Neural crest cell (in vitro differentiated cells): ENCODE results near the gene SERPINE3. TPM values are rescaled to one million over a fixed set of nuclear protein-coding genes. Genes with fewer than 3 reads are reported as not detected.

Source experiments
- DNase-seq: peaks from one replicate; pipeline ENCODE4 v3.0.0; 2021; ENCODE audit warnings: low read depth, mixed read lengths, low spot score
- H3K27ac Mint-ChIP-seq: one replicate; pipeline ENCODE4 v1.8.0; 2021; ENCODE audit warnings: mild to moderate bottlenecking, mixed read lengths; ENCODE audit not compliant: unreplicated experiment
- H3K27me3 Mint-ChIP-seq: 2 replicates; pipeline ENCODE4 v1.8.0; 2021; ENCODE audit warnings: low read depth, mild to moderate bottlenecking, mixed read lengths
- H3K36me3 Mint-ChIP-seq: 2 replicates; pipeline ENCODE4 v1.8.0; 2021; ENCODE audit warnings: low read depth, mild to moderate bottlenecking, mixed read lengths
- H3K4me1 Mint-ChIP-seq: 2 replicates; pipeline ENCODE4 v1.8.0; 2021; ENCODE audit warnings: mixed read lengths
- H3K4me3 Mint-ChIP-seq: one replicate; pipeline ENCODE4 v1.8.0; 2021; ENCODE audit warnings: mild to moderate bottlenecking, mixed read lengths
- H3K9me3 Mint-ChIP-seq: 2 replicates; pipeline ENCODE4 v1.8.0; 2021; ENCODE audit warnings: mixed read lengths
- total RNA-seq: library from RNA; stranded (reverse); gene quantifications from 2 replicates; pipeline ENCODE4 v1.2.1, GENCODE V29; 2021
- TF ChIP-seq, protein P1 (sequence below): fragments of 200-600 bp; sonication (generic); conservative IDR thresholded peaks from 2 replicates; pipeline ENCODE4 v1.5.0; 2021; ENCODE audit warnings: antibody characterized with exemption, mild to moderate bottlenecking

SERPINE3 gene
- total RNA-seq, 1 donor from 2014 or later, result not detected

DNA sequence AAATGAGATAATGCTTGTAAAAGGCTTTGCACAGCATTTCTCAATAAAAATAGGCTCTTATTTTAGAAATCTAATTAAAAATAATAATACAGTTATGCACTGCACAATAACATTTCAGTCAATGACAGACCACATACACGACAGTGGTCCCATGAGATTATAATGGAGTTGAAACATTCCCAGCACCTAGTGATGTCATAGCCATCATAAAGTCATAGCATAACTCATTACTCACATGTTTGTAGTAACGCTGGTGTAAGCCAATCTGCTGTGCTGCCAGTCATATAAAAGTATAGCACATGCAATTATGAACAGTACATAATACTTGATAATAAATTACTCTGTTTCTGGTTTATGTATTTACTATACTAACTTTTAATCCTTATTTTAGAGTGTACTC, 12.7 kb upstream of the SERPINE3 start:
- no peaks in the 10 kb centered on the region for H3K4me1 Mint-ChIP-seq
- H3K4me3 Mint-ChIP-seq, result no peak overlapping the region
- no peak for DNase-seq
- H3K36me3 Mint-ChIP-seq, result no peaks in the 10 kb centered on the region
- TF ChIP-seq, protein P1, sequence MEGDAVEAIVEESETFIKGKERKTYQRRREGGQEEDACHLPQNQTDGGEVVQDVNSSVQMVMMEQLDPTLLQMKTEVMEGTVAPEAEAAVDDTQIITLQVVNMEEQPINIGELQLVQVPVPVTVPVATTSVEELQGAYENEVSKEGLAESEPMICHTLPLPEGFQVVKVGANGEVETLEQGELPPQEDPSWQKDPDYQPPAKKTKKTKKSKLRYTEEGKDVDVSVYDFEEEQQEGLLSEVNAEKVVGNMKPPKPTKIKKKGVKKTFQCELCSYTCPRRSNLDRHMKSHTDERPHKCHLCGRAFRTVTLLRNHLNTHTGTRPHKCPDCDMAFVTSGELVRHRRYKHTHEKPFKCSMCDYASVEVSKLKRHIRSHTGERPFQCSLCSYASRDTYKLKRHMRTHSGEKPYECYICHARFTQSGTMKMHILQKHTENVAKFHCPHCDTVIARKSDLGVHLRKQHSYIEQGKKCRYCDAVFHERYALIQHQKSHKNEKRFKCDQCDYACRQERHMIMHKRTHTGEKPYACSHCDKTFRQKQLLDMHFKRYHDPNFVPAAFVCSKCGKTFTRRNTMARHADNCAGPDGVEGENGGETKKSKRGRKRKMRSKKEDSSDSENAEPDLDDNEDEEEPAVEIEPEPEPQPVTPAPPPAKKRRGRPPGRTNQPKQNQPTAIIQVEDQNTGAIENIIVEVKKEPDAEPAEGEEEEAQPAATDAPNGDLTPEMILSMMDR, result no peak
- no peaks in the 10 kb centered on the region for H3K9me3 Mint-ChIP-seq
- no peak overlapping the region for H3K27ac Mint-ChIP-seq
- peaks cover 2% of the 10 kb centered on the region for H3K27me3 Mint-ChIP-seq

DNA sequence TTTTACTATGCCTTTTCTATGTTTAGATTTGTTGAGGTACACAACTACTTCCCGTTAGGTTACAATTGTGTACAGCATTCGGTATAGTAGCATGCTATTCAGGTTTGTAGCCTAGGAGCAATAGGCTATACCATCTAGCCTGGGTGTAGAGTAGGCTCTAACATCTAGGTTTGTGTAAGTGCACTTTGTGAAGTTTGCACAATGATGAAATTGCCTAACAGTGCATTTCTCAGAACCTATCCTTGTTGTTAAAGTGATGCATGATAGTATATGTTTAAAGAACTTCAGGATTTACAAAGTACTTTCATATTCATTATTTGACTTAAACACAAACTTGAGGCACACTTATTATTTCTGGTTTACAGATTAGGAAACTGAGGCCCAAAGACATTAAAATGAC, 11.5 kb upstream of the SERPINE3 start:
- H3K27ac Mint-ChIP-seq, result no peak overlapping the region
- no peaks in the 10 kb centered on the region for H3K4me1 Mint-ChIP-seq
- H3K9me3 Mint-ChIP-seq, result no peaks in the 10 kb centered on the region

DNA sequence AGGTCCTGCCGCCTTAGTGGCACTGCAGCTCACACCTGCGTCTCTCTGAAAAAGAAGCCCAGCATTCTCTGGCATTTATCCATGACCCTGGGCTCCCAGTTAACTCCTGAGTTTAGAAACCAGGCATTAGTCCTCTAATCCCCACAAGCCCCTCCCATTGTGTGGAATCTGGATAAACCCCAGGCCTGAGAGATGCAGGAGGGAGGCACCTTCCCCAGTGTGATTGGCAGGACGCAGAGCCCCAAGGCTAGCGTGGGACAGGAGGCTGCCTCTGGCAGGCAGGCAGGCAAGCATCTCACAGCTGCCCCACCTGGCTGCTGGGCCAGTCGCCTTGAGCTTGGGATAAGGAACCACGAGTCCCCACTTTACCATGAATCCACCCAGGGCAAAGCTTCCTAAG, 11.0 kb upstream of the SERPINE3 start:
- Mint-ChIP-seq H3K27ac (no peak overlapping the region), H3K4me3 (no peak overlapping the region), H3K4me1 (no peaks in the 10 kb centered on the region), H3K27me3 (peaks cover 2% of the 10 kb centered on the region), H3K9me3 (no peaks in the 10 kb centered on the region), H3K36me3 (no peaks in the 10 kb centered on the region)
- DNase-seq, result no peak
- TF ChIP-seq, protein P1, result no peak

More for the DNA sequence above, 11.5 kb upstream of the SERPINE3 start:
- H3K4me3 Mint-ChIP-seq, result no peak overlapping the region
- TF ChIP-seq, protein P1, result no peak
- peaks cover 2% of the 10 kb centered on the region for H3K27me3 Mint-ChIP-seq
- no peaks in the 10 kb centered on the region for H3K36me3 Mint-ChIP-seq
- no peak for DNase-seq

DNA sequence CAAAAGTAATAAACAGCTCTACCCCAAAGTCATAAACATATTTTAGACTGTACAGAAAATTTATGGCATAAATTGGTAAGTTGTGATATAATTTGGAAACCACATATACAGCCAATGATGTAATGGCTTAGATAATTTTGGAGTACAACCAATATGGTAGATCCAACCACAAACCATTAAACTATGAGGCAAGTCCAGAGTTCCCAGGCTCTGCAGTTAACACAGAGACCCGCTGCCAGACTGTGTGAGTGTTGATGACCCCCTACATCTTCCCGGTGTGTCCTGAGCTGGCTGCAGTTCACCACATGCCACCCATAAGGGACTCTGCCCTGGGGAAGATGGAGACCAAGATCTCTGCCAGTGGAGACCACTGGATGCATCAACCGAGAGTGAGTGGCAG, 9.9 kb upstream of the SERPINE3 start:
- Mint-ChIP-seq H3K4me3 (no peak overlapping the region), H3K36me3 (no peaks in the 10 kb centered on the region), H3K9me3 (no peaks in the 10 kb centered on the region)

DNA sequence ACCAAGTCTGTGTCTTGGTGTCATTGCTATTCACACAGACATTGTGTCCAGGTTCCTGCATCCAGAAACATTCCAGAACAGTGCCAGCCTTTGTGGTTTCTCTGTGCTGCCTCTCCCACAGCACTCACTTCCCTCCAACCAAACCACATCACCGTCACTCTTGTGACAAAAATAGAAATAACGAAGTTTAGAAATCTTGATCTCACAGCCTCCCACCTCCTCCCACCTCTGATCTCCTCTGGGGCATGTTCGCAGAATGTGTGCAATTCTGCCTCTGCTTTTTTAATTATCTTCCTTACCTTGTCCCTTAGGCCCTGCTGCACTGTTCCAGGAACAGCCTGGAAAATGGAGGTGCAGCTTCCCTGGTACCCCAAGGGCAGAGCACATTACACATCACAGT, 8.7 kb upstream of the SERPINE3 start:
- H3K27ac Mint-ChIP-seq, result no peak overlapping the region
- peaks cover 5% of the 10 kb centered on the region for H3K4me1 Mint-ChIP-seq
- no peaks in the 10 kb centered on the region for H3K9me3 Mint-ChIP-seq
- H3K4me3 Mint-ChIP-seq, result no peak overlapping the region
- peaks cover 9% of the 10 kb centered on the region for H3K27me3 Mint-ChIP-seq
- no peaks in the 10 kb centered on the region for H3K36me3 Mint-ChIP-seq
- DNase-seq, result no peak
- TF ChIP-seq, protein P1, result no peak

More for the DNA sequence above, 9.9 kb upstream of the SERPINE3 start:
- Mint-ChIP-seq H3K4me1 (peaks cover 5% of the 10 kb centered on the region), H3K27ac (no peak overlapping the region), H3K27me3 (peaks cover 2% of the 10 kb centered on the region)
- DNase-seq, result no peak
- TF ChIP-seq, protein P1, result no peak
